Measurements from ENCODE around the gene SKOR2.

SKOR2 gene

DNA sequence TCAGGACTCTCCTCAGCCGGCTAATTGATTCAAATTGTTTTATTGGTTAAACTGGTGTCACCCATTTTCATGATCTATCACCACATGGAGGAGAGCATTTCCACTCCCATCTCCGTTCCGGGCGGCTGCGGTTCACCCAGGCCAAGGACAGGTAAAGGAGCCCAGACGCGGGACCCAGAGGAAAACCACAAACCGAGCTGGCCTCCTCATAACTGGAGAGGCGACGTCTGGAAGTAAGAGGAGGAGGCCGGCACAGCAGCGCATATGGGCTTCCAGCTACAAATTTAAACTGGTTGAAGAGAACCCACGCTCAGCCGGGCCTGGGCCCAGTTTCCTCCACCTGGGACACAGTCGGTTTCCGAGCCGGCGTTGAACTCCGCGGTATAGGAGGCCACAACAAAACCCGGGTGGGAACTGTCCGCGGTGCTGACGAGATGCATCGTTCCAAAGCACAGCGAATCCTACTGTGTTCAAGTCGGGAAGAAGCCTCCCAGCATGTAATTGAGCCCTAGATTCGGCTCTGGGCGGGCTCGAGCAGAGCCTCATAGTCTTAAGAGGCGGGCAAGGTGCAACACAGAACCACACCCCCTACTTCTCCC lies 3.0 kb upstream of the SKOR2 start:
- TF ChIP-seq ZFX (IDR thresholded peaks at IDR 0.05; ENCODE audit: borderline replicate concordance) = no peak
- TF ChIP-seq, protein P1, sequence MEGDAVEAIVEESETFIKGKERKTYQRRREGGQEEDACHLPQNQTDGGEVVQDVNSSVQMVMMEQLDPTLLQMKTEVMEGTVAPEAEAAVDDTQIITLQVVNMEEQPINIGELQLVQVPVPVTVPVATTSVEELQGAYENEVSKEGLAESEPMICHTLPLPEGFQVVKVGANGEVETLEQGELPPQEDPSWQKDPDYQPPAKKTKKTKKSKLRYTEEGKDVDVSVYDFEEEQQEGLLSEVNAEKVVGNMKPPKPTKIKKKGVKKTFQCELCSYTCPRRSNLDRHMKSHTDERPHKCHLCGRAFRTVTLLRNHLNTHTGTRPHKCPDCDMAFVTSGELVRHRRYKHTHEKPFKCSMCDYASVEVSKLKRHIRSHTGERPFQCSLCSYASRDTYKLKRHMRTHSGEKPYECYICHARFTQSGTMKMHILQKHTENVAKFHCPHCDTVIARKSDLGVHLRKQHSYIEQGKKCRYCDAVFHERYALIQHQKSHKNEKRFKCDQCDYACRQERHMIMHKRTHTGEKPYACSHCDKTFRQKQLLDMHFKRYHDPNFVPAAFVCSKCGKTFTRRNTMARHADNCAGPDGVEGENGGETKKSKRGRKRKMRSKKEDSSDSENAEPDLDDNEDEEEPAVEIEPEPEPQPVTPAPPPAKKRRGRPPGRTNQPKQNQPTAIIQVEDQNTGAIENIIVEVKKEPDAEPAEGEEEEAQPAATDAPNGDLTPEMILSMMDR (IDR thresholded peaks at IDR 0.05) = no peak
- H3K27ac ChIP-seq = no peak overlapping the region

DNA sequence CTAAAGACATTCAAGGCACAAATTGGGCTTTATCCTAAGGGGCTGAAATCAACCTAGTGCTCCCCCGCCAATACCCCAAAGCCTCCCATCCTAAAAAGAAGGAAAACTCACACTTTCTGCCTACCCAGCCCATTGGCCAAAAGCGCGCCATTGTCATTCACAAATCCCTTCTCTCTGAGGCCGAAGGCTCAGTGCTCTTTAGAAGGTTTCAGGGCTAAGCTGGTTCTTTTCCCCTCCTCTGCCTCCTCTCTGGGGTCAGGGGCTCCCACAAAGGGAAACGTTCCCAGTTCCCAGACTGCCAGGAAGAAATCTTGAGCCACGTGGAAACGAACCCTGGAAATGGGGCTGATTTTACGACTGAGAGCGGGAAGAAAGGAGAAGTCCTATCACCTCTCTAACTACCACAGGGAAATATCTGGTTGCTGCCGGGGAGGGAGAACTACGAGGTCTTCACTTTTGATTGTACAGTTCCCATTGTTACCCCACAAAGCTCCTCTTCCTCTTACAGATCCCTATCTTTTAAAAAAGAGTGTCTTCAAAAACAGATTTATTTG lies 1.7 kb upstream of the SKOR2 start:
- TF ChIP-seq, protein P1 (IDR thresholded peaks at IDR 0.05) = no peak
- TF ChIP-seq ZFX (IDR thresholded peaks at IDR 0.05; ENCODE audit: borderline replicate concordance) = no peak

DNA sequence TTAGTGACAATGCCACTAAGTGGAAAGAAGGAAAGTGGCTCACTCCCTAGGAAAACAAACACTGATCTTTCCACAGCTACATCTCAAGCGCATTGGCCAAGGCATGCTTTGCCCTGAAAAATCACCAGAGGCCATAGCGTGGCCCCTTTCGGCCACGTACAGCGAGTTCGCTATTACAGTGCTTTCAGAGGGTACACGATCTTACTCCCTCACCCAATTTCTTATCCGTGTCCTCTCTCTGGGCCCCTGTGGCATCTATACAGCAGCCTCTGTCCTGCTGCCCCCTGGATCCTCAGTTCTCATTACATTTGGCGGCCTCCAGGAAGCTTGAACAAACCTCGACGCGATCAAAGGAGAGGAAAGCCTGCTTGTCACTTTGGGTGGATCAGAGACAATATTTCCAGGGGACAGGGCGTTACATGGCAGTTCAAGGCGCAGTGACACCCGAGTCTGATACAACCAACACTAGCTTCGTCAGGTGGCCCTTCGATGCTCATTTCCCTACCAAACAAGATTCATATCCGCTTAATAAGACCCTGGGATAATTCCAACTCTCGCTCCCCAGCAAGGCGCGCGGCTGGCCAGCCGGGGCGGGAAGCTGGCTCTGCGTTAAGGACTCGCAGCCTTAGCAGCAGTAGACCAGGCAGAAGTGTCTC lies 941 bp downstream of the SKOR2 start:
- no peak overlapping the region for H3K27ac ChIP-seq
- TF ChIP-seq, protein P1 (IDR thresholded peaks at IDR 0.05) = no peak
- TF ChIP-seq ZFX (IDR thresholded peaks at IDR 0.05; ENCODE audit: borderline replicate concordance) = no peak

More for the DNA sequence above, 1.7 kb upstream of the SKOR2 start:
- no peak overlapping the region for H3K27ac ChIP-seq

DNA sequence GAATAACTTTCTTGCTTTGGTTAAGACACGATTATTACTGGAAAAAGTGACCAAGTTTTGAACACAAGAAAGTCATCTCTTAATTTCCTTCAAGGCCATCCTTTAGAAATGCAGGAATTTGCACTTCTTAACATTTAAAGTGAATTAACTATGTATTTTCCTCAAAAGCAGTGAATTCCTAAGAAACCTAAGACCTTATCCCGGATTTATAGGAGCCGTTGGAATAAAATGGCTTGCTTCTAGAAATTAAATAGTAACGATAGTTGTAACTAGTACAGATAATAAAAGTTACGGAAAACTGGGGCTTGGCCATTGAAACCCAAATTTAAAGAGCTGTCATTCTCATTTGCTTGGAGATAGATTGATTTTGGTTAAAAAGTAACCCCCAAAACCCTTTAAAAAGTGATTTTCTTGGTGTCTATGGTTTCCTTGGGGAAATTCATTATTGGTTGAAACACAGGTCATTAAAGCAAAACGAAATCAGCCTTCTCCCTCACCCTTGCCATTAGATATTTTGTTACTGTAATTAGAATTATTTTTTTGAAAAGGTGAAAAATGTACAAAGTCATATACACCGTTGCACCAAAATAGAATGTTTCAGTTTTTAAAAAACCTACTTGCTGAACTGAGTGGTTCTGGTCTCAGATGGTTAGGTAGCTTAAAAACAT lies 2.0 kb downstream of the SKOR2 start:
- no peak for TF ChIP-seq ZFX (IDR thresholded peaks at IDR 0.05; ENCODE audit: borderline replicate concordance)
- TF ChIP-seq, protein P1 (IDR thresholded peaks at IDR 0.05) = no peak
- H3K27ac ChIP-seq = no peak overlapping the region

DNA sequence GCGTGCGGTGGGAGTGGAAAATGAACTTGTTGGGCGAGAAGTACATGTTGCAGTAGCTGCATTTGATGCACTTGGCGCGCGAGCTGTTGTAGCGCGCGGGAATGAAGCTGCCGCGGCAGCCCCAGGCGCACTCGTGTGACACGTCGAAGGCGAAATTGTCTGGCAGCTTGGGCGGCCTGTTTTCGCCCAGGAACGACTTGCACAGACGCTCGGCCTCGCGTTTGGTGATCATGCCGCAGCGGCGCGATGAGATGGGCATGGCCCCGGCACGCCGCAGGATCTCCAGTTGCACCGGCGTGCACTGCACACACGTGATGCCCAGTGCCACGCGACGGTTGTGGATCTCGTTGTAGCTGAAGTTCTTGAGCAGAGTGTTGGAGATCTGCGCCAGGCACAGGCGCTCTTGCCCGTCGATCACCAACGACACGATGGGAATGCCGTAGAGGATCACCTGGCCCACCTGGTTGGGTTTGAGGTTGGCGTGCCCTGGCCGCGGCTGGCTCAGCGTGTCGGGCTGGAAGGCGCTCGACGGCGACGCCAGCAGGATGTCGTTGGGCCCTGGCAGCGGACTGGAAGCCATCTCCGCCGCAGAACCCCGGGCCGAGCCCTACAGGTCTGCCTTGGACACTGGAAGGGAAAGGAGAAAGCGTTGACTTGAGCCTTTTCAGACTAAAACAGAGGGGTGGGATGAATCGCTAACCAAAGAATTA lies 2.7 kb downstream of the SKOR2 start:
- H3K27ac ChIP-seq = no peak overlapping the region
- no peak for TF ChIP-seq ZFX (IDR thresholded peaks at IDR 0.05; ENCODE audit: borderline replicate concordance)
- TF ChIP-seq, protein P1 (IDR thresholded peaks at IDR 0.05) = no peak

DNA sequence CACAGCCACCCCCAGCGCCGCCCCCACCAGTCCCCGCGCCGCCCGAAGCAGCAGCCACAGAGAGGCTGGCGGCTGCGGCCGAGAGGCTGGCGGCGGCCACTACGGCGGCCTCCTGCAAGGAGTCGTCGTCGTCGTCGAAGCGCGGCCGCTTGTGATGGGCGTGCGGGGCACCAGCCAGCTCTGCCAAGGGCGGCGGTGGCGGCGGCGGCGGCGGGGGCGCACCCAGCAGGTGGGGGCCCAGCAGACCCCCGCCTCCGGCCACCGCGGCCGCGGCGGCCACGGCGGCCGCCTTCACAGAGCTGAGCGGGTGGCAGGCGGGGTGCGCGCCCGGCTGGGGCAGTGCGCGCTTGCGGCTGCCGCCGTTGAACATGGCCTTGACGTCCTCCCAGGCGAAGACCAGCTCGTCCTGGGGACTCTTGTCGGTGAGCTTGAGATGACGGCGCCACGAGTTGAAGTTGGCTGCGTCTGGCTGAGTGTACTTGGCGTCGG lies 3.3 kb downstream of the SKOR2 start:
- H3K27ac ChIP-seq = no peak overlapping the region

More for the DNA sequence above, 3.3 kb downstream of the SKOR2 start:
- TF ChIP-seq, protein P1 (IDR thresholded peaks at IDR 0.05) = no peak
- no peak for TF ChIP-seq ZFX (IDR thresholded peaks at IDR 0.05; ENCODE audit: borderline replicate concordance)
